Sigmoid colon (tissue), 3 donors: ENCODE results near the gene PDE4D.

ENCODE experiments used
- POLR2A ChIP-seq, 2 donors: fragments of 450-650 bp; IDR thresholded peaks; one replicate each; pipeline ENCODE4 v1.6.1; 2016; ENCODE audit warnings: antibody characterized with exemption in 2 of 2, mild to moderate bottlenecking in 2 of 2, moderate library complexity in 2 of 2
- TF ChIP-seq, protein P1 (sequence below), 4 experiments: fragments of 450-650 bp in 3 of 4; fragments of 200-600 bp in 1 of 4; IDR thresholded peaks; one replicate each; pipeline ENCODE4 v1.5.1; 2016 to 2019; ENCODE audit warnings: antibody characterized with exemption in 4 of 4, mild to moderate bottlenecking in 3 of 4, moderate library complexity in 2 of 4

DNA sequence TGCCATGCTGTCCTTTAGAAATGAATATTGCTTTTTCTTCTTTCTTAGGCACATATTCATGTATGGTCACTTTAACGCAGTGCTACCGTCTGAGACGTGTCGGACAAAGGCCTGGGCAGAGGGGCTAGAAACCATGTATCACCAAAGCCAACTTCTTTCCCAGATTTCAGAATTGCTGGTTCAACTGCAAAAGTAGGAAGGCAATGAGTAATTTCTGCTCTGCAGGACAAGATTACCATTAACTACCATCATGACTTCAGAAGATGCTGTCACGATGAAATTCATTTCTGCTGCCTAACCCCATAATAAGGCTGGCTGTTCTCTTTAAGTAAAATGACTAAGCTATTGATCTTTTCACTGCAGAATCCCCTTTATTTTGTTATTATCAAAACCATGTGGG, 306.7 kb downstream of the PDE4D start:
- TF ChIP-seq, protein P1, sequence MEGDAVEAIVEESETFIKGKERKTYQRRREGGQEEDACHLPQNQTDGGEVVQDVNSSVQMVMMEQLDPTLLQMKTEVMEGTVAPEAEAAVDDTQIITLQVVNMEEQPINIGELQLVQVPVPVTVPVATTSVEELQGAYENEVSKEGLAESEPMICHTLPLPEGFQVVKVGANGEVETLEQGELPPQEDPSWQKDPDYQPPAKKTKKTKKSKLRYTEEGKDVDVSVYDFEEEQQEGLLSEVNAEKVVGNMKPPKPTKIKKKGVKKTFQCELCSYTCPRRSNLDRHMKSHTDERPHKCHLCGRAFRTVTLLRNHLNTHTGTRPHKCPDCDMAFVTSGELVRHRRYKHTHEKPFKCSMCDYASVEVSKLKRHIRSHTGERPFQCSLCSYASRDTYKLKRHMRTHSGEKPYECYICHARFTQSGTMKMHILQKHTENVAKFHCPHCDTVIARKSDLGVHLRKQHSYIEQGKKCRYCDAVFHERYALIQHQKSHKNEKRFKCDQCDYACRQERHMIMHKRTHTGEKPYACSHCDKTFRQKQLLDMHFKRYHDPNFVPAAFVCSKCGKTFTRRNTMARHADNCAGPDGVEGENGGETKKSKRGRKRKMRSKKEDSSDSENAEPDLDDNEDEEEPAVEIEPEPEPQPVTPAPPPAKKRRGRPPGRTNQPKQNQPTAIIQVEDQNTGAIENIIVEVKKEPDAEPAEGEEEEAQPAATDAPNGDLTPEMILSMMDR (IDR thresholded peaks at IDR 0.05) = no peak
- TF ChIP-seq POLR2A (IDR thresholded peaks at IDR 0.05) = no peak
